Measurements from ENCODE around the gene GALNT6. TPM values are rescaled to one million over a fixed set of nuclear protein-coding genes. Genes with fewer than 3 reads are reported as not detected.
"Not testable (repeated sequence)": the region's sequence is repeated elsewhere in the genome, so short reads cannot be mapped to it uniquely, and the experiment has no call there.

Gene GALNT6
- total RNA-seq, 1 donor from 2014 or later, result 4.9 TPM

DNA sequence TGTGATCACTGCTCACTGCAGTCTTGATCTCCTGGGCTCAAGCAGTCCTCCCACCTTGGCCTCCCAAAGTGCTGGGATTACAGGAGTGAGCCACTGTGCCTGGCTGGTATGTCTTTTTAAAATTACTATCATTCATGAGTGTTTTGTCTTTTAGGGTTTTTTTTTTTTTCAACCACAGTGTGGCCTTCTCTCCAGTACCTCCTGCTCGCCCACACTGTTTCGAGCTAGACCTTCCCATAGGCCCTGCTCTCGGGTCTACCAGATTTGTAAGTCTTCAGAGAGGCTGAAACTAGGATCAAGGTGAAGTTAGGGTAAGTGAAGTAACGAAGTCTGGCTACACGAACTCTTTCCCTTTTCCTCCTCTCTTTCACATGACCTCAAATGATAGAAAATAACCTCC, 68.8 kb downstream of the GALNT6 start:
- no peak for DNase-seq

DNA sequence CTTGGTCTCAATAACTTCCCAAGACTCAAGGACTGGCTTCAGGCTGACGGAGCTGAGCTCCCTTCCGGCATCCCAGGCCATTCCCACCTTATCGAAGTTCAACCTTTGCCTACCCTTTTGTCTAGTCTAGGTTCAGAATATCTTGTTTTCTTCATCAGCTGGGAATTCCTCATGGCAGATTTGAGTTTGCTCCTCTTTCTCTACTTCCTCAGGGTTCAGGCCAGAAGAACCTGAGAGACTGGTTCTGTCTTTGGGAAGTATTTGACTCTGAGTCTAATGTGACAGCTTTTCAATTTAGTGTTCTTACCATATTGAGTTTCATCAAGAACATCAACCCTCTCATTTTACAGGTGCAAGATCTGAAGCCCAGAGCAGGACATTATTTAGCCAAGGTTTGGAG, 69.3 kb downstream of the GALNT6 start:
- no peak for DNase-seq

DNA sequence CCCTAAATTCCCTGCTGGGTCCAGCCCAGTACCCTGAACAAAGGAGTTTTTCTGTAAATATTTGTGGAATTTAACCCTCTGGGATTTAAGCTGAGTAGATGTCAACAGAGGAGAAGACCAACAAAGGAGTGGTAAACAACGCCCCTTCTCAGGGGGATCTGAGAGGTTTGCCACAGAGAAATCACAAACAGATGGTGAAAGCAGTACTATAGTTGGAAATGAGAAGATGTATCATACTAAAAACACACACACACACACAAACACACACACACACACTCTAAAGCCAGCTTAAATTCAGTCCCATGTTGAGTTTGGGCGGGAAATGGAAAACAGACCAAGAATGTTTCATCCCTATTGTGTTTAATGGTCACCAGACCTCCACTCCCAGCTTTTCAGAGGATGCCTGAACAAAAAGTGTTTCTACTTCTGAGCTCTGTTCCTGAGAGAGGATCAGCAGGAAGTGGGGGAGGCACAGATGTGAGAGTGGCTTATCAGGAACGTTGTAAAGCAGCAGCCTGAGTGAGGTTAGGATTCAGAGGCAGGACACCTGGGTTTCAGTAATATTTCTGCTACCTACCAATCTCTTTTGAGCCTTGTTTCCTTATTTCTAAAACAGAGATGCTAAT, 70.4 kb downstream of the GALNT6 start:
- peak; percentile 90 for DNase-seq

GRCh38 chr12:51320311-51320694, 70.9 kb downstream of the GALNT6 start:
- DNase-seq, result no peak

DNA sequence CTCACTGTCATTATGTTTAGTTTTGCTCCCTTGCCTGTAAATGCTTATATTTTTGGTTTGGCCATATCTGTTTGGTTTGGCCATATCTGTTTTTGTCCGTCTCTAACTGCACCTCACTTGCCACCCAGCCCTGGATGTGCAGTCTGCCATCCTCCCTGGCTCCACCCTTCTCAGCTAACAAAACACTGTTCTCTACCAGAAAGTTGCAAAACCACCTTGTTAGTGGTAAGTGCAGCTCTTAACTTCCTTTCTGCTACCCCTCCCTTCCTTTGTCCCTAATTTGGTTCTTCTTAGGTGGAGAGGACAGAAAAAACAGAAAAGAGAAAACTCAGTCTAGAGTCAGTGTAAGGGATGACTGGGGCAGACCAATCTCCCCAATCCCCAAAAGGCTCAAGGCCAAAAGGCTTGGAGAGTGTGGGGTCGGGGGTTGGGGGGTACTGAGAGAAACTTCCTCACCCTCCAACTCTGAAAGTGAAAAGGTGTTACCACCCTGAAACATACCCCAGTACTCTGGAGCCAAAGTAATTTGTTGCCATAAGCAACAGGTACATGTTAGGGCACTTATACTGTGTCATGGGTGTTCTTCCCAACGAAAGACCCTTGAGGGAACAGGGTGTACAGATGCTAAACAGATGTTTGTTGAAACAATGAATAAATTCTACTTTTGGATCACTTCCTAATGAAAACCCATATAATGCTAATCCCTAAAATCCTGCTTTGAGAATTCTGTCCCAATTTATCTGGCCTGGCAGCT, 72.2 kb downstream of the GALNT6 start:
- no peak for DNase-seq

- not testable (repeated sequence) for DNase-seq
Measured at GRCh38 chr12:51318057-51318806, 73.0 kb downstream of the GALNT6 start.

GRCh38 chr12:51311389-51311788, 79.8 kb downstream of the GALNT6 start:
- no peak for DNase-seq

DNA sequence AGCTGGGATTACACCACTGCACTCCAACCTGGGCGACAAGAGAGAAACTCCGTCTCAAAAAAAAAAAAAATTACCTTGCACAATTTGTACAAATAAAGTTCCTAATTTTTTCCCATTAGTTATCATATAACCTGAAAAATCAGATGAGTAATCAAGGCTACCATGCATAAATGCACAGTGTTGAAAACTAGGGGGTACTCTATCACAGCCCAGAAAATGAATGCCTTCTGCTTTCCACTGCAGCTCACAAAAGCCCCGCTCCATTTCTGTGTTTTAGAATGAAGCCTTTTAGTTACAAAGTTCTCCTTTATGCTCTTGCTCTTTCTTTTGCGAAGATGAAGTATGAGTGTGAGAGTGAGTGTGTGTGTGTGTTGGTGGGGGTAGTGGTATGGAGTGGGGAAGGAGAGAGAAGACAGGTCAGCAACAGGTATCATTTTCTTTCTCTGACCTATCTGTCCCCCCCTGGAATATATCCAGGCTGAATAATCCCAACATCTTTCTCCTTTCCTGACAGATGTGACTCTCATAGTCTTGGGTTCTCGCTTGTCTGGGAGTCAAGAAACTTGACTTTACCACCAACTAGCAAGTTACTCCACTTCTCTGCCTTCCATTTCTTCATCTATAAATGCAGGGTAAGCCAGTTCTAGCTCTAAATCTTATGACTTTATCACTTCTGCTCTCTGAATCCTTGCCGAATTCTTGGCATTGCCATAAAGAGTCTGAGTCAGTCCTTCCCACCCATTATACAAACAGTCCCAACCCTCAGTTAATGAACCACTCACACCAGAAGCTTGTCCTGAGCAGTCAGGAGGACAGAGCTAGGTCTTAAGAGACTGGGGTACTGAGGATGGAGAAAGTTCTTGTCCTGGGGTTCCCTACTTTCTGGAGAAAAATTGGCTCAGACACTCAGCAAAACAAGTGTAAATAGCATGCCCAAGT, 83.3 kb downstream of the GALNT6 start:
- no peak for DNase-seq

DNA sequence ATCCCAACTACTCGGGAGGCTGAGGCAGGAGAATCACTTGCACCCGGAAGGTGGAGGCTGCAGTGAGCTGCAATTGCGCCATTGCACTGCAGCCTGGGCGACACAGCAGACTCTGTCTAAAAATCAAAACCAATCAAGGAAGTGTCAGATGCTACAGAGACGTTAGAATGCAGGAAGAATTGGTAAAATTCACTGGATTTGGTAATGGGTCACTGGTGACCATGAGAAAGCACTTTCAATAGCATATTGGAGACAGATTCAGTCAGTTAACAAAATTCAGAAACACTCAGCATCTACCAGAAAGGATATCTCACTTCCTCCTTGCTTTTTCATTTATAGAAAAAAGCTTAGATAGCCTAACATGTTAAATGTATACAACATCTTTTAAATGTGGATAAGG, 84.7 kb downstream of the GALNT6 start:
- no peak for DNase-seq

Other genes starting within 250 kb of the GALNT6 start
- 17.4 TPM for gene TFCP2, start 218.3 kb downstream of the GALNT6 start, total RNA-seq
- gene POU6F1, start 173.3 kb downstream of the GALNT6 start, total RNA-seq, result 4.8 TPM
- 50.2 TPM for gene DAZAP2, start 152.6 kb downstream of the GALNT6 start, total RNA-seq
- 11.9 TPM for gene SMAGP, start 121.0 kb downstream of the GALNT6 start, total RNA-seq
- 5.6 TPM for gene BIN2, start 67.2 kb downstream of the GALNT6 start, total RNA-seq
- gene CELA1, start 44.7 kb downstream of the GALNT6 start, total RNA-seq, result not detected
- 1.9 TPM for gene SLC4A8, start 33.4 kb upstream of the GALNT6 start, total RNA-seq
- gene SCN8A, start 199.8 kb upstream of the GALNT6 start, total RNA-seq, result 4.1 TPM

All from skin of body (tissue), 2 donors.